GM21619 (cell line): ENCODE measurements around the gene HPSE.
A peak's percentile ranks its signal among the peaks of the same experiment; 100 is the strongest.
"Not testable (repeated sequence)": the region's sequence is repeated elsewhere in the genome, so short reads cannot be mapped to it uniquely, and the experiment has no call there.

Source experiments
- ATAC-seq: cut with Tn5 transposase; IDR thresholded peaks from one replicate; pipeline ENCODE4 v1.9.1; 2021; ENCODE audit not compliant: unreplicated experiment

The HPSE gene

GRCh38 chr4:83284193-83285054 lies 50.2 kb downstream of the HPSE start, which contains the start of gene COQ2:
Gene COQ2 (minus strand): TSS chr4:83284798. CDS start chr4:83284764, 34 bp downstream.
- ATAC-seq, result peak; percentile 84

GRCh38 chr4:83283181-83283580 lies 51.5 kb downstream of the HPSE start:
- ATAC-seq, result no peak

- ATAC-seq, result no peak
Measured at GRCh38 chr4:83282049-83282535, 52.6 kb downstream of the HPSE start.

GRCh38 chr4:83281307-83281706 lies 53.3 kb downstream of the HPSE start:
- ATAC-seq, result no peak

GRCh38 chr4:83276299-83277040 lies 58.2 kb downstream of the HPSE start:
- peak; percentile 70 for ATAC-seq

GRCh38 chr4:83273926-83274325 lies 60.7 kb downstream of the HPSE start:
- ATAC-seq, result not testable (repeated sequence)

GRCh38 chr4:83272900-83273299 lies 61.7 kb downstream of the HPSE start:
- ATAC-seq, result peak; percentile 84

GRCh38 chr4:83269256-83269655 lies 65.4 kb downstream of the HPSE start:
- ATAC-seq, result no peak

- no peak for ATAC-seq
Measured at GRCh38 chr4:83268491-83268890, 66.2 kb downstream of the HPSE start.

GRCh38 chr4:83267830-83268475 lies 66.7 kb downstream of the HPSE start:
- ATAC-seq, result no peak

GRCh38 chr4:83267121-83267829 lies 67.4 kb downstream of the HPSE start:
- ATAC-seq, result no peak

GRCh38 chr4:83266689-83267088 lies 68.0 kb downstream of the HPSE start:
- peak; percentile 44 for ATAC-seq

GRCh38 chr4:83263106-83263505 lies 71.5 kb downstream of the HPSE start:
- ATAC-seq, result no peak

GRCh38 chr4:83262682-83263081 lies 72.0 kb downstream of the HPSE start:
- ATAC-seq, result no peak

- no peak for ATAC-seq
Measured at GRCh38 chr4:83261307-83261706, 73.3 kb downstream of the HPSE start.

GRCh38 chr4:83259586-83259985 lies 75.1 kb downstream of the HPSE start:
- no peak for ATAC-seq

GRCh38 chr4:83258461-83258860 lies 76.2 kb downstream of the HPSE start:
- ATAC-seq, result no peak

- ATAC-seq, result no peak
Measured at GRCh38 chr4:83257811-83258210, 76.8 kb downstream of the HPSE start.

- ATAC-seq, result no peak
Measured at GRCh38 chr4:83255584-83255983, 79.1 kb downstream of the HPSE start.

- ATAC-seq, result peak; percentile 66
Measured at GRCh38 chr4:83252782-83253405, 81.8 kb downstream of the HPSE start.
